NT2/D1 (cell line): ENCODE results near the gene HSPE1.

Source experiments
- SUZ12 ChIP-seq: IDR thresholded peaks from 2 replicates; pipeline ENCODE4 v1.6.1; 2011; ENCODE audit not compliant: insufficient read length, insufficient read depth; ENCODE audit errors: extremely low read depth
- YY1 ChIP-seq: IDR thresholded peaks from 2 replicates; pipeline ENCODE4 v1.6.1; 2011; ENCODE audit not compliant: insufficient read length, insufficient read depth
- ZNF274 ChIP-seq: IDR thresholded peaks from 2 replicates; pipeline ENCODE4 v1.6.1; 2011; ENCODE audit warnings: mild to moderate bottlenecking, low read depth, low read length

GRCh38 chr2:197464175-197464574, 36.0 kb upstream of the HSPE1 start:
- no peak for TF ChIP-seq YY1
- TF ChIP-seq ZNF274, result no peak
- no peak for TF ChIP-seq SUZ12
